NCI-H1436 treated with DMSO at 0.1 percent for 48 hours (cell line): ENCODE data around the gene MNX1.

Source experiments
- DNase-seq: peaks from one replicate; lab custom pipeline; 2025; lab: John Stamatoyannopoulos, UW

MNX1 gene

DNA sequence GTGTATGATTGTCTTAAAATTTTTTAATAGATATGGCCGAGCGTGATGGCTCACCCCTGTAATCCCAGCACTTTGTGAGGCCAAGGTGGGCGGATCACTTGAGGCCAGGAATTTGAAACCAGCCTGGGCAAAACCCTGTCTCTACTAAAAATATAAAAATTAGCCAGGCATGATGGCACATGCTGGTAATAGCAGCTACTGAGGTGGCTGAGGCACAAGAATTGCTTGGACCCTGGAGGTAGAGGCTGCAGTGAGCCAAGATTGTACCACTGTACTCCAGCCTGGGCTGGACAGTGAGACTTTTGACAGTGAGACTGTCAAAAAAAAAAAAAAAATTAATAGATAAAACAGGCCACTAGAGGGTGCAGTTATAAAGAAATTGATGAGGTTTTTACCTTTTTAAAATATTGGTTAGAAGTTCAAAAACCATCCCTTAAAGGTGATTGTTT is 40.5 kb downstream of the MNX1 start:
- no peak for DNase-seq

DNA sequence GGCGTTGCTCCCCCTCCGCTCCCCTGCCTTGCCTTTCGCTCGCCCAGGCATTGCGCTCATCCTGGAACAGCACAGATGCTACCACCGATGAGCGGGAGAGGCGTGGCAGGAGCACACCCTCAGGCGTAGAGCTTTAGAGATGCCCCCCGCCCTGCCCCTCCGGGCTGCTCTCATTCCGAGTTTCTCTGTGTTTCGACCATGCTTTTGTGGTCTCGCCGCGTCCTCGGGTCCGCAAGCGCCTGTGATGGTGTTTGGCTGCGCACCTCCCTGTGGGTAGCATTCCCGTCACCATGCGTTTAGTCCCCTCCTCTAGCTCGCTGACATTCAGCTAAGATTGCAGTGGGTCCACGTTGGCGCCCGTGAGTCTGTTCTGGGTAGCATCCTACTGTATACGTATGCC is 42.3 kb downstream of the MNX1 start:
- DNase-seq: no peak

DNA sequence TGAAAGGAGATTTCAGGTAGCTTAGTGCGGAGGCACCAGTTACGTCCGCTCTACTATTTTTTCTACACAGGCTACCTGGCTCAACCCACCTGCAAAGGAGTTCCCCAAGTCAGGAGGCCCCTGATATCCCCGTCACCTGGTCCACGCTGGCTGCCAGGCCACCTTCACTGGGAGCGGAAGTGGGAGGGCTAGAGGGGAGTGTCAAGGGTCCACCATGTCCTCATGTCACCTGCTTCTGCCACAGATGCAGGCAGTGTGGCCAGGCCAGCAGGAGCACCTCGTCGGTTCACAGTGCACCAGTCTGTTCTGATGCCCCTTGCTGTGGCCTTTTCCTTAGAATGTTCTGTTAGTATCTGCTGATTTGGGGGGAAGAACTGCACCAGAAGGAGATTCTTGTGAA is 44.1 kb downstream of the MNX1 start:
- no peak for DNase-seq

DNA sequence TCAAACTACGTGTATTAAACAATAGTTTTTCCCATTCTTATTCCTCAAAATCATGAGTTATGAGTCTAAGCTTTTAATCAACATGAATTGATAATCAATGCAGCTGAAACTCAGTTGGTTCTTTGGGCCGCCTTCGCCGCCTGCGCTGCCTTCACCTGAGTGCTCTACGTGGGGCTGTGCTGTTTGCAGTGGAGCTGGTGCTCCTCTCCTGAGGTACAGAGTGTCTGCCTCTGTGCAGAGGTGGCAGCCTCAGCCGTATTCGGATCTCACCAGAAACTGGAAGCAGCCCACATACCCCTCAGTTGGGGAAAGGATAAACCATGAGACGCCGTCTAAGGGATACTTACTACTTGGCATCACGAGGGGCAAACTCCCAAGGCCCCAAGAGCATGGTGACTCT is 45.5 kb downstream of the MNX1 start:
- no peak for DNase-seq

DNA sequence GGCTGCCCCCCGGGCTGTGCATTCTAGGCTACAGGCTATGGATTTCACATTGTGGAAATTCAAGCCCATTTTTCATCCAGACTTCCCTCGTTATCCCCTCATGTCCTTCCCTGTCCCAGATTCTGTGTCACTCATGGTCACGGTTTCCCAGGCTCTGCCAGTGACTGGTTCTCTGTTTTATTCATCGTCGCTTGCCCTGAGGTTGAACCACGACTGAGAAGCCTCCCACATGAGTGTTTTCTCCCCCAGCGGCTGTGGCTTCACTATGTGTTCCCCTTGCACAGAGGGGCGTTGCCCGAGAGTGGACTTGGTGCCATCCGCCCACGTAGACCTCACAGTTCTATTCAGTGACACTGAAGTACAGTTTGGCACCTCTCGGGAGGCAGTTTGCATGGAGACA is 47.0 kb downstream of the MNX1 start:
- no peak for DNase-seq

DNA sequence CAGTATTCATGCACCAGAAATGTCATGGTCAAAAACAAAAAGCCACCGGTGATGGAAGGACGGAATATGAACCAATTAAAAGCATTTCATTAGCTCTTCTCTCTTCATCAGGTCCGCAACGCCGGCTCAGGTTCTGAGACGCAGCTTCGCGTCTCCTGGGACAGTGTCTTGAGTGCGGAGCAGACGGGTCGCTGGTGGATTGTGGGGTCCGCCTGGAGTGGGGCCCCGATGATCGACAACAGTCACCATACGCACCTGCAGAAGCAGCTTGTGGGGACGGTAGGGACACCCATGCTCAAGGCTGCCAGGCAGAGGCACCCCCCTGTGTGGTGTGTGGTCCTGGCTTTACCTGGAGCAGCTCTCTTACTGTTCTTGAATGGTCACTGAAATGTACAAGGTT is 47.6 kb downstream of the MNX1 start:
- DNase-seq: no peak

DNA sequence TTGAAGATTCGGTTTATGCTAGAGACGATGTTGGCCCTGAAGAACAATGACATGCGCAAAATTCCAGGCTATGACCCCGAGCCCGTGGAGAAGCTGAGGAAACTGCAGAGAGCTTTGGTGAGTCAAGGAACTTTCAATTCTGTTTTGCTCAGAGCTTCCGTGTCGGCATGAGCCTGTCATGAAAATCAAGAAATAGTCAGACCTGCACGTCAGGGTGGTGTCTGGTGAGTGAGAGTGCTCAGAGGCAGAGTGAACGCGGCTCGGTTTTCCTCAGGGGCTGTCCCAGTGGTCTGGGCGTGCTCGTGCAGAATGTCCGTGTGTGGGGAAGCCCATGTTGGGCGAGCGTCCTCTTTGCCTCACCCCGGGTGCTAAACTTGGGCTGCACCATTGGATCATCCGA is 48.3 kb downstream of the MNX1 start:
- DNase-seq: no peak

DNA sequence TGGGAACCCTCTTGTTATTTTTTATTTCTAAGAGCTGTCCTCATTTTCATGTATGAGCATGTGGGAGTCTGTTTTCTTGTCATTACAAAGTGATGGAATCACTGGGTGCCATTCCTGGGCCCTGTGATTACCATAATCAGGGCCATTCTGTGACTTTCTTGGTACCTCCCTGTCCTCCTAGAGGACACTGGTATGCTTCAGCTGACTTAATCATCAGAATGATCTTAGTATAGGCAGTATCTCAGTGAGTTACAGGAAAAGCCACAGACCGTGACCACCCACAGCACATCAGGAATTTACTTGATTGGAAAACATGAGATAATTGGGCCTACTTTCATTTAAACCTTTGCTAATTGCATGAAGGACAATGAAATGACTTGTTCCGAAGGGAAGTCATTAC is 53.7 kb downstream of the MNX1 start:
- no peak for DNase-seq

DNA sequence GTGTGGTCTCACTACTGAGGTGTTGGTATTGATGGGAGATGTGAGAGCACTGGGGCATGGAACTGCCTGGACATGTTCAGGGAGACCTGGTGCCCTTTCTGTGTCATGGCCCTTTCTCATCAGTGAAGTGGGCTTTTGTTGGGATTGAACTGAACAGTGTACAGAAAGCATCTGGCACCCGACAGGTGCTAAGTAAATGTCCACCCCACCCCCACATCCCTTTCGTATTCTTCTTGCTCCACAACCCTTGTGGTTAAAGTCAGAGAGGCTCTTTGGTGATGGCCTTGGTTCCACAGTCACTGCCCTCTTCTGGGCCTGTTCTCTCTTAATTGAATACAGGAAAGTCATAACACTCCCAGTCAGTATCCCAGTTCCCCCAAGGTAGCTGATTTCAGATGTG is 55.5 kb downstream of the MNX1 start:
- no peak for DNase-seq
